Vagina (tissue), 2 donors: ENCODE results near the gene CSNK1D. TPM values are rescaled to one million over a fixed set of nuclear protein-coding genes. Genes with fewer than 3 reads are reported as not detected.
A peak's percentile ranks its signal among the peaks of the same experiment; 100 is the strongest.
"Not testable (repeated sequence)": the region's sequence is repeated elsewhere in the genome, so short reads cannot be mapped to it uniquely, and the experiment has no call there.

Experiments used
- DNase-seq, 2 donors: peaks; one replicate each; pipeline ENCODE4 v3.0.0-alpha.2; 2017; ENCODE audit errors: extremely low spot score in 2 of 2
- H3K27ac ChIP-seq: fragments of 200-600 bp; sonication (generic); one replicate; pipeline ENCODE4 v1.5.1; 2019
- H3K27me3 ChIP-seq: fragments of 200-600 bp; sonication (generic); one replicate; pipeline ENCODE4 v1.5.1; 2019
- H3K36me3 ChIP-seq, 2 donors: fragments of 200-600 bp; sonication (generic); one replicate each; pipeline ENCODE4 v1.5.1; 2017 to 2019
- H3K4me1 ChIP-seq: fragments of 200-600 bp; sonication (generic); one replicate; pipeline ENCODE4 v1.5.1; 2019
- H3K4me3 ChIP-seq, 2 donors: fragments of 200-600 bp; sonication (generic); 1 replicate in 1 of 2; 2 replicates in 1 of 2; pipeline ENCODE4 v1.5.1; 2016 to 2019
- H3K9me3 ChIP-seq: fragments of 200-600 bp; sonication (generic); one replicate; pipeline ENCODE4 v1.5.1; 2019
- CTCF ChIP-seq, 3 experiments: fragments of 450-650 bp in 2 of 3; fragments of 200-600 bp in 1 of 3; sonication (generic) in 1 of 3; IDR thresholded peaks; one replicate each; pipeline ENCODE4 v1.5.1; 2017 to 2019; ENCODE audit warnings: antibody characterized with exemption in 3 of 3, mild to moderate bottlenecking in 2 of 3, moderate library complexity in 2 of 3
- POLR2A ChIP-seq, 2 donors: fragments of 450-650 bp; IDR thresholded peaks; one replicate each; pipeline ENCODE4 v1.6.1; 2017; ENCODE audit warnings: antibody characterized with exemption in 2 of 2, mild to moderate bottlenecking in 2 of 2, moderate library complexity in 2 of 2
- POLR2AphosphoS5 ChIP-seq, 2 donors: sonication (generic); formaldehyde crosslinking; IDR thresholded peaks; one replicate each; pipeline ENCODE4 v1.9.0; 2017; ENCODE audit warnings: antibody characterized with exemption in 2 of 2, mild to moderate bottlenecking in 2 of 2, low read depth in 1 of 2; ENCODE audit not compliant: insufficient read depth in 1 of 2
- intact Hi-C: fragments of 100-400 bp; cut with DNase I; formaldehyde crosslinking; loops from one replicate; pipeline ENCODE4 v1.15.1; 2023
- total RNA-seq: library from RNA; depleted of rRNA; stranded (reverse); fragments of >200 nt; gene quantifications from one replicate; pipeline ENCODE4 v1.2.3, GENCODE V29; 2016

Gene CSNK1D
- total RNA-seq, 1 donor from 2014 or later, result 67.8 TPM

DNA sequence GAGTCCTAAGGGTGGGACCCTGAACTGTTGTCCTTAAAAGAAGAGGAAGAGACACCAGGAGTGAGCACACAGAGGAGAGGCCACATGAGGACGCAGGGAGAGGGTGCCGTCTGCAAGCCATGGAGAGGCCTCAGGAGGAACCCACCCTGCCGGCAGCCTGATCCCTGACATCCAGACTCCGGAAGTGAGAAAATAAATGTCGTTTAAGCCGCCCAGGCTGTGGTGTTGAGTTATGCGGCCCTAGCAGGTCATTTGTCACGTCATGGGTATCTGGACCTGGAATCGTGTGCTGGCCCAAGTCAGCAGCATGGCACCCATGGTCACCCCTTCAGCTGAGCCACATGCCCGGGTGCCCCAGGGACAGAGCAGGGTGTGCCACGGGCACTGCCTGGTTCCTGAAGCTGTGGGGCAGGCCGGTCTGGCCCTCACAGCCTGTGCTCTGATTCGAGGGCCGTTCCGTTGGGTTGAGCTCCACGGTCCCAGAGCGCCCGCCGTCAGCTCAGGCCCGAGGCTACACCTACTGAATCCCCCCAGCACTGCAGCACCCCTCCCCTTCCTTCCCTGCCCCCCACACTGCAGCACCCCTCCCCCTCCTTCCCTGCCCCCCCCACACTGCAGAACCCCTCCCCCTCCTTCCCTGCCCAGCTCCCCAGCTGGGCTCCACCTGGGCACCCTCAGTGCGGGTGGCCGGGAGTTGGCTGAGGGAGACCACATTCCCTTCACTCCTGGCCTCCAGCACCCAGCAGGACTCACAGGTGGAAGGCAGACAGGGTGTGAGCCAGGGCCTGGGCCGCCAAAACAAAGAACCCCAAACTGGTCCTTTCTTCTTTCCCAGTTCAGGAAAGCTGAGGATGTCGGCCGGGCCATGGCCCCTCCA is 58.2 kb downstream of the CSNK1D start:
- Histone ChIP-seq H3K4me3 (no peak overlapping the region), H3K4me1 (peaks cover 48% of the 10 kb centered on the region), H3K27me3 (no peaks in the 10 kb centered on the region), H3K27ac (no peak overlapping the region), H3K9me3 (no peaks in the 10 kb centered on the region), H3K36me3 (no peaks in the 10 kb centered on the region)
- no peak for DNase-seq
- intact Hi-C loops, result no loop called here
- TF ChIP-seq CTCF (IDR thresholded peaks at IDR 0.05), result no peak
- no peak for TF ChIP-seq POLR2A (IDR thresholded peaks at IDR 0.05)
- TF ChIP-seq POLR2AphosphoS5 (IDR thresholded peaks at IDR 0.05; ENCODE audit: insufficient read depth in 1 of 2, low read depth in 1 of 2), result no peak

DNA sequence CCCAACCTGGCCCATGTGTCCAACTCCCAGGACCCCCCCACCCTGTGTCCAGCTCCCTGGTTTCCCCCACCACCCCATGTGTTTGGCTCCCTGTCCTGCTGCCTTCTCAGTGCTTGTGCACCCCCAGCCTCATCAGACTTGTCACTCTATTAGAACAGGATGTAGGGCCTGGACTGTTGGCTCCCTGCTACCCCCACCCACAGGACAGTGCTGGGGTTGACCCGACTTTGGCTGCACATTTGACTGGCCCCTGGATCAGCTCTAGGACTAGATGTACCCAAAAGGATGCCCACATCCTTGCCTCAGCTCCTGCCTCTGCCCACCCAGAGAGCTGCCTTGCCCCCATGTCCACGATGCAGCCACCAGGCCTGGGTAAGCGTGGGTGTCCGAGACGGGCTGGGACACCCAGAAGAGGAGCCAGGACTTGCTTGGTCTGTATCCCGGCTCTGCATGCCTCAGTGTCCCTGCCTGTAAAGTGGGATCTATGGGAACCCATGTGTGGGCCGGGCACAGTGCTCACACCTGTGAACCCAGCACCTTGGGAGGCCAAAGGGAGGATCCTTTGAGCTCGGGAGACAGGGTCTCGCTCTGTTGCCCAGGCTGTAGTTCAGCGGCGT is 59.4 kb downstream of the CSNK1D start:
- intact Hi-C loops, result no loop called here
- Histone ChIP-seq H3K9me3 (no peaks in the 10 kb centered on the region), H3K4me1 (peaks cover 48% of the 10 kb centered on the region), H3K4me3 (no peak overlapping the region), H3K36me3 (no peaks in the 10 kb centered on the region), H3K27ac (no peak overlapping the region), H3K27me3 (no peaks in the 10 kb centered on the region)
- TF ChIP-seq POLR2AphosphoS5 (IDR thresholded peaks at IDR 0.05; ENCODE audit: insufficient read depth in 1 of 2, low read depth in 1 of 2) (no peak), CTCF (IDR thresholded peaks at IDR 0.05) (no peak)
- no peak for DNase-seq

DNA sequence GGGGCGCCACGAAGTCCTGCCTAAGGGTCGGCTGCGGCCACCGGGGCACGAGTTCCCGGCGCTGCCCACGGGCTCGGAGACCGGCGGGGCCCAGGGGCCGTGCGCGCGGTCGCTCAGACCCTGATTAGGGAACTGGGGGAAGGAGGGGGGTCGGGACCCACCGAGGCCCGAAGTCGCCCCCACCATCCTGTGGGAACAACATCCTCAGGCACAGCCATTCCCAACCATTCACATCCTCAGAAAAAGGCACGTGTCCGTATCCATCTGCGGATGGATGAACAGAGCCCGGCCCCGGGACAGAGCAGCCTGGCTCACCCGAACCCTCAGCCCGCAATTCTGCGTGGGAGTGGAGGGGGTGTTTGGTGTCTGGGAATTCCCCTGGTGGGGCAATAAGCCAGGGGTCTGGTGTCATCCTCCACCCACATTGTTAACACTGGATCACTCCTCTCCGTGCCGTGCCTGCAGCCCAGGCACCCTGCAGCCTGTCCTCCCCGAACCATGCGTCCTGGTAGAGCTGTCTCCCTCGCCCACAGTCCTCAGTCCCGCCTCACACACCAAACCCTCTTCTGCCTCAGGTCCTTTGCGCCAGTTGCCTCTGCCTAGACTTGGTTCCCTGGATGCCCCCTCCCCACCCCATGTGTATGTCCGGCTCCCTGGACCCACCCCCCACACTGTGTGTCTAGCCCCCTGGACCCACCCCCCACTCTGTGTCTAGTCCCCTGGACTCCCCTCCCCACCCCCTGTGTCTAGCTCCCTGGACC is 60.1 kb downstream of the CSNK1D start:
- H3K9me3 ChIP-seq, result no peaks in the 10 kb centered on the region
- no peak for DNase-seq
- TF ChIP-seq CTCF (IDR thresholded peaks at IDR 0.05) (no peak), POLR2AphosphoS5 (IDR thresholded peaks at IDR 0.05; ENCODE audit: insufficient read depth in 1 of 2, low read depth in 1 of 2) (peak in 1 of 2 donors; percentile 37)
- no peaks in the 10 kb centered on the region for H3K27me3 ChIP-seq
- intact Hi-C loops, result no loop called here
- no peaks in the 10 kb centered on the region for H3K36me3 ChIP-seq
- peak overlapping the region; percentile 90 for H3K27ac ChIP-seq
- H3K4me3 ChIP-seq, result peak overlapping the region; percentile 68 to 69
- peaks cover 48% of the 10 kb centered on the region for H3K4me1 ChIP-seq

DNA sequence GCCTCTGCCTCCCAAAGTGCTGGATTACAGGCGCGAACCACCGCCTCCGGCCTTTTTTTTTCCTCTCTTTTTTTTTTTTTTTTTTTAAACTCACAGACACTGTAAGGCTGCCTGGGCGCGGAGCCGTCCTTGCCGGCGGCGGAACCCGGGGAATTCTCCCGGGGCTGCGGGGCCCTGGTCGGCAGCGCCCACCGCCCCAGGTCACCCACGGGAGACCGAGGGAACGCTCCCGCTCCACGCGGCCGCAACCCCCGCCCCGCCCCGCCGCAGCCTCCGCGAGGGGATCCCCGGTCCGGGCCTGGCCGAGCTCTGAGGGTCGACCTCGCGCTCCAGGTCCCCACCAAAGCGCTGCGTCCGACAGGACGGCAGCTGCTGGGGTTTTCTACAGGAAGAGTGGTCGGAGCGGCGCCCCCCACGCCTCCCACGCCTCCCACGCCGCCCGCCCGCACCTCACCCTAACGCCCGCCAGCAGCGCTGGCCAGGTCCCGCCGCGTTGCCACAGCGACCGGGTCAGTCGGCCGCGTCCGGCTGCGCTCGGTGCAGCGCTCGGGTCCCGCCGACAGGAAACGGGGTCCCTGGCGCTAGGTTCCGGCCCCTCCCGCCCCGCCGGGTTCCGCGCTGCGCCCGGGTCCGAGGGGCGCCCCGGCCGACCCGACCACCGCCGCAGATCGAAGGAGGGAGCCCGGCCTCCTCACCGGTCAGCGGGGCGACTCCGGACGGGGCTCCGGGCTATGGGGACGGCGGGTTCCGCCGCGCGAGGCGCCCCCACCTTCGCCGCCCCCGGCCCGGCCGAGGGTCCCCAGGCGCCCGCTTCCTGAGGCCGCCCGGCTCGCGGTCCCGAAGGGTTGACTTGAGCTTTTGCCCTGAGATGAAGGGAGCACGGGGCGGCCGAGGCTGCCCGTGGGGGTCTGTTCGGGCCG is 60.9 kb downstream of the CSNK1D start, which contains the start of gene CCDC57:
Gene CCDC57 (minus strand): TSS at position 512 of the 920 bp plus-strand sequence. CDS start 10,898 bp downstream, outside the sequence.
- H3K27me3 ChIP-seq, result no peaks in the 10 kb centered on the region
- intact Hi-C loops, result no loop called here
- no peaks in the 10 kb centered on the region for H3K9me3 ChIP-seq
- H3K36me3 ChIP-seq, result no peaks in the 10 kb centered on the region
- H3K4me1 ChIP-seq, result peaks cover 46% of the 10 kb centered on the region
- H3K27ac ChIP-seq, result peak within 1 kb of the TSS; percentile 90
- DNase-seq, result no peak
- TF ChIP-seq CTCF (IDR thresholded peaks at IDR 0.05) (peak in 1 of 3 experiments; percentile 18), POLR2A (IDR thresholded peaks at IDR 0.05) (no peak), POLR2AphosphoS5 (IDR thresholded peaks at IDR 0.05; ENCODE audit: insufficient read depth in 1 of 2, low read depth in 1 of 2) (peak in 1 of 2 donors; percentile 22)
- peak within 1 kb of the TSS; percentile 68 to 69 for H3K4me3 ChIP-seq

DNA sequence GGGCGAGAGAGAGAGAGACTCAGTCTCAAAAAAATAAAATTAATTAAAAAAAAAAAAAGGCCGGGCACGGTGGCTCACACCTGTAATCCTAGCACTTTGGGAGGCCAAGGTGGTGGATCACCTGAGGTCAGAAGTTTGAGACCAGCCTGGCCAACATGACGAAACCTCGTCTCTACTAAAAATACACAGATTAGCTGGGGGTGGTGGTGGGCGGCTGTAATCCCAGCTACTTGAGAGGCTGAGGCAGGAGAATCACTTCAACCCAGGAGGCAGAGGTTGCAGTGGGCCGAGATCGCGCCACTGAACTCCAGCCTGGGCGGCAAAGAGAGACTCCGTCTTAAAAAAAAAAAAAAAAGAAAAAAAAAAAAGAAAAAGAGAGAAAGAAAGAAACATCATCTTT is 62.8 kb downstream of the CSNK1D start:
- H3K4me1 ChIP-seq, result peaks cover 38% of the 10 kb centered on the region
- H3K27me3 ChIP-seq, H3K36me3 ChIP-seq, H3K9me3 ChIP-seq, DNase-seq, H3K27ac ChIP-seq, H3K4me3 ChIP-seq, intact Hi-C loops: not testable (repeated sequence)
